ENCODE measurements around the gene NFIB. TPM values are rescaled to one million over a fixed set of nuclear protein-coding genes. Genes with fewer than 3 reads are reported as not detected.

Gene NFIB
- total RNA-seq, 2 donors from 2014 or later: 5.3 to 14.1 TPM

GRCh38 chr9:14212697-14213420 lies 101.1 kb downstream of the NFIB start:
- Histone ChIP-seq H3K27ac (ENCODE audit: low read depth, low read length) (no peak overlapping the region), H3K4me1 (ENCODE audit: control insufficient read depth, insufficient read depth, low read length) (no peaks in the 10 kb centered on the region)
- TF ChIP-seq, protein P1, sequence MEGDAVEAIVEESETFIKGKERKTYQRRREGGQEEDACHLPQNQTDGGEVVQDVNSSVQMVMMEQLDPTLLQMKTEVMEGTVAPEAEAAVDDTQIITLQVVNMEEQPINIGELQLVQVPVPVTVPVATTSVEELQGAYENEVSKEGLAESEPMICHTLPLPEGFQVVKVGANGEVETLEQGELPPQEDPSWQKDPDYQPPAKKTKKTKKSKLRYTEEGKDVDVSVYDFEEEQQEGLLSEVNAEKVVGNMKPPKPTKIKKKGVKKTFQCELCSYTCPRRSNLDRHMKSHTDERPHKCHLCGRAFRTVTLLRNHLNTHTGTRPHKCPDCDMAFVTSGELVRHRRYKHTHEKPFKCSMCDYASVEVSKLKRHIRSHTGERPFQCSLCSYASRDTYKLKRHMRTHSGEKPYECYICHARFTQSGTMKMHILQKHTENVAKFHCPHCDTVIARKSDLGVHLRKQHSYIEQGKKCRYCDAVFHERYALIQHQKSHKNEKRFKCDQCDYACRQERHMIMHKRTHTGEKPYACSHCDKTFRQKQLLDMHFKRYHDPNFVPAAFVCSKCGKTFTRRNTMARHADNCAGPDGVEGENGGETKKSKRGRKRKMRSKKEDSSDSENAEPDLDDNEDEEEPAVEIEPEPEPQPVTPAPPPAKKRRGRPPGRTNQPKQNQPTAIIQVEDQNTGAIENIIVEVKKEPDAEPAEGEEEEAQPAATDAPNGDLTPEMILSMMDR (conservative IDR thresholded peaks at IDR 0.05): no peak

DNA sequence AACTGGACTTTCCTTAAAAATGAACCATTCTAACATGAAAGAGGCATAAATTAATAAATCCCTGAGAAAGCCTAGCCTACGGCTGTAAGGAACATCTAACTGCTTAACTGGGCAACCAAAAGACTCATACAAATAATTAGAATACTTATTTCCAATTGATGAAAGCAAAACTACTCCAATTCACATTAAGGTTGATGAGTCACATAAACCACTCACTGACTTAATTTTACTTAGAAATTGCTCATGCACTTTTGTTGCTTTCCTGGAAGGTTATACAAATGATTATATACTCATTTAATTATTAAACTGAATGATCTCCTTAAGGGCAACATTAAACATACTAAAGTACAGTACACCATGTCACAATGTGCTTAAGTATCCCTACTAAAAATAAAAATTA lies 101.9 kb downstream of the NFIB start:
- H3K4me1 ChIP-seq (ENCODE audit: control insufficient read depth, insufficient read depth, low read length): no peaks in the 10 kb centered on the region

More at GRCh38 chr9:14212697-14213420, 101.1 kb downstream of the NFIB start:
- peaks cover 14% of the 10 kb centered on the region for H3K27me3 ChIP-seq (ENCODE audit: control insufficient read depth, insufficient read depth, low read length, poor library complexity, severe bottlenecking)
- H3K36me3 ChIP-seq (ENCODE audit: control insufficient read depth, insufficient read depth, low read length): no peaks in the 10 kb centered on the region
- Mint-ChIP-seq H3K27me3 (ENCODE audit: insufficient read depth) (peaks cover 3% of the 10 kb centered on the region), H3K9me3 (no peaks in the 10 kb centered on the region), H3K27ac (no peak overlapping the region), H3K4me3 (no peak overlapping the region), H3K4me1 (peaks cover 12% of the 10 kb centered on the region), H3K36me3 (ENCODE audit: low read depth) (no peaks in the 10 kb centered on the region)
- no peak overlapping the region for H3K9ac ChIP-seq (ENCODE audit: extremely low read depth, low read length, poor library complexity, severe bottlenecking)
- DNase-seq: no peak
- H3K9me3 ChIP-seq (ENCODE audit: control insufficient read depth, low read length): no peaks in the 10 kb centered on the region
- no peak overlapping the region for H3K4me3 ChIP-seq (ENCODE audit: low read length)
- 87 to 100% methylated on average over 2 to 5 of the region's 5 CpGs for WGBS, 2 experiments (ENCODE audit: insufficient coverage in 1 of 2, insufficient read length in 1 of 2)

DNA sequence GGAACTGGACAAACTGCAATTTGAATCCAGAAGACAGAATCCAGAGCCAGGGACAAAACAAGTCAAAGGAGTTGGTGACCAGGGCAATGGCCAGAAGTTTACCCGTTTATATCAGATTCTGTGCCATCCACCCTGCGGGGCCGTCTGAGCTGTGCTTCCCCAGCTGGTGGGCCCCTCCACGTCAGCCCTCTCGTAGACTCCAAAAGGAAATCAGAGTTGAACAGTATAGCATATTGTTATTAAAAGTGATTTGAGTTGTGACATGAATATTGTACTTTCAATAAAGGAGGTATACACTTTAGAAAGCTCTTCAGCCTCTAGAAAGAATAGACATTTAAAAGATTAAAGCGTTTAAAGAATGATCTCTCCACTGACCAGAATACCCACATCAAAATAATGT lies 102.4 kb downstream of the NFIB start:
- H3K27me3 Mint-ChIP-seq (ENCODE audit: insufficient read depth): peaks cover 3% of the 10 kb centered on the region
- Histone ChIP-seq H3K27ac (ENCODE audit: low read depth, low read length) (no peak overlapping the region), H3K9me3 (ENCODE audit: control insufficient read depth, low read length) (no peaks in the 10 kb centered on the region), H3K4me1 (ENCODE audit: control insufficient read depth, insufficient read depth, low read length) (no peaks in the 10 kb centered on the region), H3K9ac (ENCODE audit: extremely low read depth, low read length, poor library complexity, severe bottlenecking) (no peak overlapping the region), H3K4me3 (ENCODE audit: low read length) (no peak overlapping the region), H3K27me3 (ENCODE audit: control insufficient read depth, insufficient read depth, low read length, poor library complexity, severe bottlenecking) (peaks cover 20% of the 10 kb centered on the region), H3K36me3 (ENCODE audit: control insufficient read depth, insufficient read depth, low read length) (no peaks in the 10 kb centered on the region)
- 85 to 91% methylated on average over 3 to 6 of the region's 6 CpGs for WGBS, 2 experiments (ENCODE audit: insufficient coverage in 1 of 2, insufficient read length in 1 of 2)
- H3K4me3 Mint-ChIP-seq: no peak overlapping the region
- DNase-seq: no peak
- no peak overlapping the region for H3K27ac Mint-ChIP-seq
- H3K9me3 Mint-ChIP-seq: no peaks in the 10 kb centered on the region
- H3K36me3 Mint-ChIP-seq (ENCODE audit: low read depth): no peaks in the 10 kb centered on the region
- H3K4me1 Mint-ChIP-seq: peaks cover 10% of the 10 kb centered on the region
- TF ChIP-seq, protein P1 (conservative IDR thresholded peaks at IDR 0.05): no peak

More for the DNA sequence above, 101.9 kb downstream of the NFIB start:
- Histone ChIP-seq H3K9ac (ENCODE audit: extremely low read depth, low read length, poor library complexity, severe bottlenecking) (no peak overlapping the region), H3K4me3 (ENCODE audit: low read length) (no peak overlapping the region), H3K9me3 (ENCODE audit: control insufficient read depth, low read length) (no peaks in the 10 kb centered on the region), H3K27me3 (ENCODE audit: control insufficient read depth, insufficient read depth, low read length, poor library complexity, severe bottlenecking) (peaks cover 20% of the 10 kb centered on the region), H3K36me3 (ENCODE audit: control insufficient read depth, insufficient read depth, low read length) (no peaks in the 10 kb centered on the region), H3K27ac (ENCODE audit: low read depth, low read length) (no peak overlapping the region)
- peaks cover 3% of the 10 kb centered on the region for H3K27me3 Mint-ChIP-seq (ENCODE audit: insufficient read depth)
- no peaks in the 10 kb centered on the region for H3K9me3 Mint-ChIP-seq
- 96% methylated on average over 1 of the region's 1 CpG; no CpG with 5 or more reads in 1 of the 2 experiments for WGBS, 2 experiments (ENCODE audit: insufficient coverage in 1 of 2, insufficient read length in 1 of 2)
- TF ChIP-seq, protein P1 (conservative IDR thresholded peaks at IDR 0.05): no peak
- no peak for DNase-seq
- H3K4me1 Mint-ChIP-seq: peaks cover 10% of the 10 kb centered on the region
- H3K4me3 Mint-ChIP-seq: no peak overlapping the region
- H3K36me3 Mint-ChIP-seq (ENCODE audit: low read depth): no peaks in the 10 kb centered on the region
- no peak overlapping the region for H3K27ac Mint-ChIP-seq

Data from endodermal cell (in vitro differentiated cells).